Left colon (tissue), 2 donors: ENCODE results near the gene RAF1. TPM values are rescaled to one million over a fixed set of nuclear protein-coding genes. Genes with fewer than 3 reads are reported as not detected.

Source experiments
- ATAC-seq: fragments of 200-7000 bp; cut with Tn5 transposase; one replicate; pipeline ENCODE4 v1.9.1; 2020; ENCODE audit warnings: mild to moderate bottlenecking, moderate library complexity
- DNase-seq, 2 donors: peaks; one replicate each; pipeline ENCODE4 v3.0.0-alpha.2; 2020
- intact Hi-C, 2 donors: fragments of 100-400 bp; cut with DNase I in 1 of 2; cut with micrococcal nuclease in 1 of 2; formaldehyde crosslinking; loops; one replicate each; pipeline versions ENCODE4 v1.11.2 to v1.14.0; 2022; cut with DNase I, micrococcal nuclease
- total RNA-seq, 2 donors: library from RNA; stranded (reverse); fragmentation: NEBNext Ultra II Directional; extraction: Animal tissue kit (Norgen Biotek cat#: 25700); gene quantifications; one replicate each; pipeline ENCODE4 v1.2.1, GENCODE V29; 2021
- donor health status: DM: no; HTN: no; CAD: no.
- donor health status: DM: yes; HTN: yes; CAD: no.

The RAF1 gene
- total RNA-seq, 2 donors from 2014 or later = 75.3 to 80.5 TPM

GRCh38 chr3:12579456-12579855 is 84.5 kb downstream of the RAF1 start:
- intact Hi-C loops = no loop called here
- no peak for ATAC-seq
- no peak for DNase-seq

DNA sequence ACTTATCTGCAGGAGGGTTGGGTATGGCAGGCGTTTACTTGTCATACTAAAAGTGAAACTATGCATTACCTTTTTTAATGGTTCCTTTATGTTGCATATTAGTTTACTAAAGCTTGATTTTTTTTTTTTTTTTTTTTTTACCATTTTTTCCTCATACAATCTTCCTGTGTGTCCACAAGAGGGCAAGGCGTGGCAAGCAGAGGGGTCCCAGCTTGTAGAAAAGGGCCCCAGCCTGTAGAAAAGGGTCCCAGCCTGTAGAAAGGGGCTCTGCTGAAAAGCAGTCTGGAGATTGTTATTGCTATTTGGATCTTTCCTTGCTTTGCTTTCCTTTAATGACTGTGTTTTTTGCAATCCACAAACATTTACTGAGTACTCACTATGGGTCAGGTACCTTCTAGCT is 85.2 kb downstream of the RAF1 start:
- intact Hi-C loops = no loop called here
- no peak for DNase-seq
- ATAC-seq = no peak

GRCh38 chr3:12577379-12577778 is 86.5 kb downstream of the RAF1 start:
- DNase-seq = no peak
- ATAC-seq = no peak
- intact Hi-C loops = no loop called here

- ATAC-seq (no peak), DNase-seq (no peak)
- intact Hi-C loops = no loop called here
Measured at GRCh38 chr3:12574661-12575060, 89.3 kb downstream of the RAF1 start.

DNA sequence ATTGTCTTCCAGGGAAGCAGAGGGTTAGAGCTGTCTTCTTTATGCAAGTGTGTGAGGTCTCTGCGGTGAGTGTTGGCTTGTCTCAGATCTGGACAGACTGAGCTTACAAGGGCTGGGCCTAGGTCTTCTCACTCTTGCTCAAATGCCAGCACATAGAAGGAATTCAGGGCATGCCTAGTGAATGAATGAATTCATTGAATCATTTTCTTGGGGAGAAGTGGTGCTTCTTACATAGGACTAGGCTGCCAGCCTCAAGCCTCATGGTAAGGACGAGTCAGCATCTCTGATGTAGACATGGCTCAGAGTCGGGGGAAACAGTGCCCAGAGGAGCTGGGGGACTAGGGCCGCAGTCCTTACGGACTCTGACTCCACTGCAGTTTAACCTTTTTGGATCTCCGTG is 89.8 kb downstream of the RAF1 start:
- DNase-seq = no peak
- intact Hi-C loops = no loop called here
- no peak for ATAC-seq

GRCh38 chr3:12571986-12572385 is 91.9 kb downstream of the RAF1 start:
- DNase-seq (no peak), ATAC-seq (no peak)
- intact Hi-C loops = no loop called here

DNA sequence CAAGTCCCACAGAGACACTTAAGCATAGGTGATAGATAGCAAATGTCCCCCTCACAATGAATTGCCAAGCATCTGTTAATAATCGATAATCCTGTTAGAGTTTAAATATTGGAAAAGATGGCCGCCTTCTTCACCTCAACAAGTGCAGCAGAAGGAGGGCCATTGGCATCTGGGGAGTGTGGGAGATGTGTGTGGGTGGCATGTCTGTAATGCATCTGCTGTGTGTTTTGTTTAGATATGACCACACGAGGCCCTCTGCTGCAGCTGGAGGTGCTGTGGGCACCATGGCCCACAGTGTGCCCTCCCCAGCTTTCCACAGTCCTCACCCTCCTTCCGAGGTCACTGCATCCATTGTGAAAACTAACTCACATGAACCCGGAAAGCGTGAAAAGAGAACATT is 94.1 kb downstream of the RAF1 start:
- intact Hi-C loops = no loop called here
- no peak for DNase-seq
- ATAC-seq = no peak

DNA sequence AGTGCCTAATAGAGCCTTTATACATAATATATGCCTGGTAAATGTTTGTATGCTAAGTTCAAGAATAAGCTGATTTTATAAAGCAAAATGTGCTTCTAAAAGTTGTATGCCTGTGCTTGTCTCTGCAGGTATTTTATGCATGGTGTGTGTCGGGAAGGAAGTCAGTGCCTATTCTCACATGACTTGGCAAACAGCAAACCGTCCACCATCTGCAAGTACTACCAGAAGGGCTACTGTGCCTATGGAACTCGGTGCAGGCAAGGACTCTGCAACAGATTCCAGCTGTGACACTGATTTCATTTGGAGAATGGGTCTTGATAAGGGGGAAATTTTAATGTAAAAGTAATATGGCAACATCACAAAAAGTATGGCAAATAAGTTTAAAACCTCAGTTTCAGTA is 95.2 kb downstream of the RAF1 start:
- intact Hi-C loops = no loop called here
- ATAC-seq (no peak), DNase-seq (no peak)

DNA sequence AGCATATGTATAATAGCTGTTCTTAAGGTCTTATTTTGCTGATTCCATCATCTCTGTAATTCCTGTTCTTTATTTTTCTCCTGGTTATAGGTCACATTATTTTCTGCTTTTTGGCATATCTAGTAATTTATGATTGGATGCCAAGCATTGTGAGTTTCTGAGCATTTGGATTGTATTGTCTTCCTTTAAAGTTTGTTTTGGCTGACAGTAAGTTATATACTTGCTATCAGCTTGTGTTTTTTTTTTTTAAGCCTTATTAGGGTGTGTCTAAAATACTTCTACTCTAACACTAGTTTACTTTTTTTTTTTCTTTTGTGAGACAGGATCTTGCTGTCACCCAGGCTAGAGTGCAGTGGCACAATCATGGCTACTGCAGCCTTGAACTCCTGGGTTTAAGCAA is 96.9 kb downstream of the RAF1 start:
- ATAC-seq (no peak), DNase-seq (no peak)
- intact Hi-C loops = no loop called here

DNA sequence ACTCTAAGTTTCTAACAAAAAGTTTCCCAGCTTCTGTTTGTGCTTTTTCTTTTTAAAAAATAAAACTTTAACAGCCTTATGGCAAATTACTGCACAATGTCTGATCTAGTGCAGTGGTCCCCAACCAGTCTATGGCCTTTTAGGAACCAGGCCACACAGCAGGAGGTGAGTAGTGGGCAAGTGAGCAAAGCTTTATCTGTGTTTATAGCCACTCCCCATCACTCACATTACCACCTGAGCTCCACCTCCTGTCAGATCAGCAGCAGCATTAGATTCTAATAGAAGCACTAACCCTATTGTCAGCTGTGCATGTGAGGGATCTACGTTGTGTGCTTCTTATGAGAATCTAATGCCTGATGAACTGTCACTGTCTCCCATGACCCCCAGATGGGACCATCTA is 101.5 kb downstream of the RAF1 start:
- no peak for ATAC-seq
- DNase-seq = no peak
- intact Hi-C loops = no loop called here

- no peak for ATAC-seq
- intact Hi-C loops = no loop called here
Measured at GRCh38 chr3:12561397-12561796, 102.5 kb downstream of the RAF1 start.

GRCh38 chr3:12560505-12561190 is 103.3 kb downstream of the RAF1 start:
- ATAC-seq (no peak), DNase-seq (no peak)
- intact Hi-C loops = no loop called here

More at GRCh38 chr3:12561397-12561796, 102.5 kb downstream of the RAF1 start:
- DNase-seq = no peak

DNA sequence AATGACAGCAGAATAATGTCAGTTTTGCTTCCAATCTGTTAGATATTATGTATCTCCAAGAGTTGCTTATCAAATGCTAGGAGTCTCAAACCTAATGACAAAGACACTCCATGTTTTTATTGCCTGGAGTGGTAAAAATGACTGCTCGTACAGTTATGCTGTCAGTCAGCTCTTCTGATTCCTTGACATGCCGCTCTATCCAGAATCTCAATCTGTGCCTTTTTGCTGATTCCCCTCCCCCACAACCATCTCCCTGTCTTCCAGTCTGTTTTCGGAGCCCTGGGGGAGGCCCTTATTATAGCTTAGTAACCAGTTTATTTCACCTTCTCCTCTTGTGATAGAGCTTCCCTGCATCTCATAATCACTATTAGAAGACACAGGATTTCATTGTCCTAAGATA is 104.4 kb downstream of the RAF1 start:
- DNase-seq (no peak), ATAC-seq (no peak)
- intact Hi-C loops = loop anchor here in 1 of 2 donors (5.0 to 10.0 kb wide), 2 partner anchors 103 to 1815 kb away; partner anchors contain the start of gene RAF1

- ATAC-seq (peak; percentile 18), DNase-seq (no peak)
- intact Hi-C loops = loop anchor here in 1 of 2 donors (5.0 to 10.0 kb wide), 2 partner anchors 104 to 1814 kb away; partner anchors contain the start of gene RAF1
Measured at GRCh38 chr3:12558706-12559105, 105.2 kb downstream of the RAF1 start.

DNA sequence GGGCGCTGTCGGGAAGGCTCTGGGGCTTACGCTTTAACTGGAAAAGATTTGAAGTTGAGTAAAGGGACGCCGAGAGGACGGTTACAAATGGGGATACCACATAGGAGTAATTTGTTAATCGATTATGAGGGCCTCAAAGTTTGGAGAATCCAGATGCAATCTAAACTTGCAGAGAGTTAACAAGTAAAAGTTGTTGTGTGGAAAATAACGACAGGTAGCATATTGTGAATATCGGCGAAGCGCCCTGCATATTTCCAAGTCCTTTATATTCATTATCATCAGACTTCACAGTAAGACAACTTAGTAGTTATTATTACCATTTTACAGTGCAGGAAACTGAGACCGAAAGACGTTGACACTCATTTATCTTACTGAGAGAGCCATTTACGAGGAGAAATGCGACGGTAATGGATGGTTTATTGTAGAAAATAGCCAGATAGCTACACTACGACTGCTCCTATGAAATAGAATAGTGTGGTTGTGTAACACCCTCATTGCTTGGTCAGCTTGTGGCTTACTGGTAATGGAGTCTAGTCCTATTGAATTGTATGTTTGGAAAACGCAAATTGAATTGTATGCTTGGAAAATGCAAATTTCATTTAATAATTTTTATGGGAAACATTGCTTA is 106.3 kb downstream of the RAF1 start:
- intact Hi-C loops = loop anchor here in 1 of 2 donors (5.0 to 10.0 kb wide), 2 partner anchors 105 to 1813 kb away; partner anchors contain the start of gene RAF1
- ATAC-seq (peak; percentile 30), DNase-seq (no peak)

- intact Hi-C loops = loop anchor here in 1 of 2 donors (5.0 to 10.0 kb wide), 2 partner anchors 105 to 1812 kb away; partner anchors contain the start of gene RAF1
- peak; percentile 92 for ATAC-seq
- peak; percentile 87 to 88 for DNase-seq
Measured at GRCh38 chr3:12556690-12557472, 107.0 kb downstream of the RAF1 start, which contains the start of gene MKRN2. Gene MKRN2 (plus strand): TSS chr3:12557087. CDS start chr3:12557151, 64 bp downstream.

DNA sequence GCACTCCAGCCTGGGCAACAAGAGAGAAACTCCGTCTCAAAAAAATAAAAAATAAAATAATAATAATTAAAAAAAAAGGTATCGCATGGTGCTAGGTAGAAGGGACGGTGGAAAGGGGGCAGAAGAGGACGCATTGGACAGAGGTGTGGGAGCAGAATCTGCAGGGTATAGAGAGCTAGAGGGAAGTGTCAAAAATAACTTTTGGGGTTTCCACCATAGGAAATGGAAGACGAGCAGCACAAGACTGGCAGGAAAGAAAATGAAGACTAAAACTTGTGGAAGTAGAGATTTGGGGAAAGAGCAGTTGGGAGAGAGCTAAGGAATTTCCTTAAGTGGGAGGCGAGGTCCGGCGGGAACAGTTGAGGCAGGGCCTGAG is 107.6 kb downstream of the RAF1 start:
- intact Hi-C loops = loop anchor here in 1 of 2 donors (5.0 to 10.0 kb wide), 2 partner anchors 106 to 1812 kb away; partner anchors contain the start of gene RAF1
- DNase-seq (no peak), ATAC-seq (no peak)

DNA sequence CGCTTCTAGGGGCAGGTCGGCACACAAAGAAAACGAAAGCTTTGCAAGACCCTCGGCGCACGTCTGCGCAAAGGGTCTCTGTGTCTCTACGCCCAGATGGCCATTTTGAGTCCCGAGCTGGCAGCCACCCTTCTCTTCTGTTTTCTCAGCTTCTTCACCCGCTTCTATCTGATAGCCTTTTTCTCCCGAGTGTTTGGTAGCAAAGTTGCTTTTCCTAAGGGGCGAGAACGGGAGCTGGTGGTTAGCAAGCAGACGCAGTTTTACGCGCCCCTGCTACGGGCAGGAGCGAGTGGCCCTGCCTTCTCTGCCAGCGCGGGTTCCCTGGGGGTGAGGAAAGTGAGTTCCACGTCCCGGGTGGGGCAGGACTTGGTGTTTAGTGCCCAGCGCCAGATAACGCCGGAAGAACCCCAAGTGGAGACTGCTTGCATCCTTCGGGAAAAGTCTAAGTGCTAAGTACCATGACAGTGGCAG is 110.0 kb downstream of the RAF1 start:
- intact Hi-C loops = loop anchor here in 1 of 2 donors (10.0 kb wide), 1 partner anchor 1809 kb away; no protein-coding TSS in a partner anchor
- peak; percentile 36 to 43 for DNase-seq

More for the DNA sequence above, 110.0 kb downstream of the RAF1 start:
- ATAC-seq = no peak
